Kidney (tissue), 14 donors: ENCODE measurements around the gene NOP9. TPM values are rescaled to one million over a fixed set of nuclear protein-coding genes. Genes with fewer than 3 reads are reported as not detected.

ENCODE experiments used
- DNase-seq, 5 donors: peaks; one replicate each; pipeline ENCODE4 v3.0.0-alpha.2; 2013 to 2020
- FAIRE-seq: peaks from 2 replicates; lab custom pipeline; 2012; peaks lifted over from hg19 to GRCh38; lab: Jason Lieb, UNC
- H3K27ac ChIP-seq, 2 donors: one replicate each; pipeline ENCODE4 v1.7.0; 2013; ENCODE audit warnings: low read depth in 2 of 2, low read length in 2 of 2, inconsistent platforms in 1 of 2
- H3K27me3 ChIP-seq: one replicate; pipeline ENCODE4 v1.7.1; 2013; ENCODE audit warnings: low read length, inconsistent platforms; ENCODE audit not compliant: control insufficient read depth, insufficient read depth
- H3K36me3 ChIP-seq, 3 donors: one replicate each; pipeline versions ENCODE4 v1.7.0 to v1.7.1; 2013; ENCODE audit warnings: low read length in 3 of 3, control low read depth in 1 of 3, inconsistent platforms in 1 of 3; ENCODE audit not compliant: insufficient read depth in 3 of 3, control insufficient read depth in 2 of 3
- H3K4me1 ChIP-seq, 3 donors: one replicate each; pipeline versions ENCODE4 v1.7.0 to v1.7.1; 2013; ENCODE audit warnings: low read length in 3 of 3, inconsistent platforms in 1 of 3, low read depth in 1 of 3; ENCODE audit not compliant: control insufficient read depth in 2 of 3, insufficient read depth in 2 of 3
- H3K4me3 ChIP-seq, 3 donors: one replicate each; pipeline versions ENCODE4 v1.7.0 to v1.8.1; 2013; ENCODE audit warnings: low read length in 3 of 3, control low read depth in 1 of 3, inconsistent platforms in 1 of 3
- H3K9ac ChIP-seq, 3 donors: one replicate each; pipeline versions ENCODE4 v1.7.0 to v1.7.1; 2013; ENCODE audit warnings: low read length in 3 of 3, control low read depth in 1 of 3, inconsistent platforms in 1 of 3
- H3K9me3 ChIP-seq, 3 donors: one replicate each; pipeline versions ENCODE4 v1.7.0 to v1.7.1; 2013; ENCODE audit warnings: low read length in 3 of 3, control low read depth in 1 of 3, inconsistent platforms in 1 of 3; ENCODE audit not compliant: control insufficient read depth in 2 of 3, insufficient read depth in 1 of 3
- CTCF ChIP-seq: IDR thresholded peaks from 3 replicates; pipeline ENCODE4 v1.5.1; 2012; ENCODE audit warnings: mild to moderate bottlenecking, moderate library complexity, borderline replicate concordance; ENCODE audit not compliant: insufficient read depth; ENCODE audit errors: extremely low read depth
- intact Hi-C: fragments of 100-400 bp; cut with DNase I; formaldehyde crosslinking; loops from one replicate; pipeline ENCODE4 v1.11.1; 2022
- polyA plus RNA-seq: library from polyadenylated mRNA; stranded (reverse); fragments of 350-450 nt; fragmentation: Illumina TruSeq; extraction: RNeasy Lipid Tissue Mini Kit (QIAGEN cat#74804); gene quantifications from one replicate; pipeline ENCODE4 v1.2.3, GENCODE V29; 2014; ENCODE audit warnings: low read depth, low replicate concordance; ENCODE audit not compliant: insufficient read depth
- total RNA-seq: library from RNA; stranded (reverse); fragmentation: NEBNext Ultra II Directional; extraction: Animal tissue kit (Norgen Biotek cat#: 25700); gene quantifications from one replicate; pipeline ENCODE4 v1.2.1, GENCODE V29; 2021
- donor health status: control.
- donor health status: control.
- donor health status: control.
- donor health status: control.
- donor health status: control.
- donor health status: DM: yes; HTN: yes; CAD: no.
- donor health status: Normal renal cell carcinoma (clear cell type).

Gene NOP9
- total and polyA plus RNA-seq, 2 donors from 2014 or later = 8.6 to 25.7 TPM

- Histone ChIP-seq H3K9me3 (no peaks in the 10 kb centered on the region), H3K27ac (no peak overlapping the region), H3K9ac (no peak overlapping the region), H3K4me3 (peak overlapping the region in 2 of 3 donors; percentile 30 to 56), H3K4me1 (peaks cover 0 to 11% (median 10%) of the 10 kb centered on the region in 3 donors), H3K36me3 (no peaks in the 10 kb centered on the region), H3K27me3 (peaks cover 14% of the 10 kb centered on the region)
- intact Hi-C loops = no loop called here
- peak; percentile 85 to 88 (median 87) for DNase-seq
- peak; percentile 79 for TF ChIP-seq CTCF
- FAIRE-seq = no peak
Measured at GRCh38 chr14:24332268-24332993, 32.8 kb downstream of the NOP9 start.

DNA sequence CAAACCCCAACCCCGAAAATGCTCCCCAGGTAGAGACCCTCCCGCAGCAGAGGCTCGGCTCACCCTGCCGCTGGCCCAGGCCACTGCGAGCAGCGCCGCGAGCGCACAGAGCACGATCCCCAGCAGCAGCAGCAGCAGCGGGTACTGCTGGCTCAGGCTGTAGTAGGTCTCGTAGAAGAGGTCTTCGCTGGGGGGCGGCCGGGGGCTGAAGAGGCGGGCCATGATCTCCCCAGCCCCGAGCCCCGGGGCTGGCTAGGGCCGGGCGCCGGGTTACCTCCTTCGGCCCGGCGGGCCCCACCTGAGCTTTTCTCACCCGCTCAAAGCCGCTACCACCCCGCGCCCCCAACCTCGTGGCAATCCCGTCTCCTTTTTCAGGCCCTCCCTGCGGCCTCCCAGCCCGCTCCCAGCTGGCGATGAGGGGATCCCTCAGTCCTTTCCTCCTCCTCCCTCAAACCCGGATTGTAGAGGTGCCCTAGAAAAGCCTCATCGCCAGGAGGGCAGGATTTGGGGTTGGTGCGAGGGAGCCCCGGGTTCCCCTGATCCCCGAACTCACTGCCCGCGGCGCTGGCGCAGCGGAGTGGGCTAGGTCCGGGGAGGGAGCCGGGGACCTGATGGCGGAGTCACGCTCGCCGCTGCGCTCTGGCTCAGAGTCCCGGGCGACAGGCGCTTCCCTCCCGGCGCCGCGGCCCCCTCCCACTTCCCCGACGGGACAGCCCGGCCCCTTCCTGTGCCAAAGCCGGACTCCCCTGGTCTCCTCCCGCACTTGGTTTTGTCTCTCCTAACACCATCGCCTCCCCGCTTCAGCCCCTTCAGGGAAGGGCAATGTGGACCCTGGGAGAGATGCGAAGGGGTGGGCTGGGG, 35.0 kb downstream of the NOP9 start, which contains the start of gene ADCY4:
Gene ADCY4 (minus strand): TSS at position 641 of the 861 bp plus-strand sequence. CDS start 419 bp downstream, at position 222.
- Histone ChIP-seq H3K9ac (peak within 1 kb of the TSS in 2 of 3 donors; percentile 29 to 55), H3K36me3 (no peaks in the 10 kb centered on the region), H3K27ac (peak within 1 kb of the TSS; percentile 48 to 76), H3K4me1 (peaks cover 0 to 19% (median 10%) of the 10 kb centered on the region in 3 donors), H3K4me3 (peak within 1 kb of the TSS; percentile 46 to 51 (median 50)), H3K9me3 (no peaks in the 10 kb centered on the region), H3K27me3 (peaks cover 14% of the 10 kb centered on the region)
- TF ChIP-seq CTCF = no peak
- intact Hi-C loops = loop anchor here (5.0 kb wide), 1 partner anchor 103 kb away; no protein-coding TSS in a partner anchor
- FAIRE-seq = no peak
- DNase-seq = peak; percentile 43 to 88 (median 69)

DNA sequence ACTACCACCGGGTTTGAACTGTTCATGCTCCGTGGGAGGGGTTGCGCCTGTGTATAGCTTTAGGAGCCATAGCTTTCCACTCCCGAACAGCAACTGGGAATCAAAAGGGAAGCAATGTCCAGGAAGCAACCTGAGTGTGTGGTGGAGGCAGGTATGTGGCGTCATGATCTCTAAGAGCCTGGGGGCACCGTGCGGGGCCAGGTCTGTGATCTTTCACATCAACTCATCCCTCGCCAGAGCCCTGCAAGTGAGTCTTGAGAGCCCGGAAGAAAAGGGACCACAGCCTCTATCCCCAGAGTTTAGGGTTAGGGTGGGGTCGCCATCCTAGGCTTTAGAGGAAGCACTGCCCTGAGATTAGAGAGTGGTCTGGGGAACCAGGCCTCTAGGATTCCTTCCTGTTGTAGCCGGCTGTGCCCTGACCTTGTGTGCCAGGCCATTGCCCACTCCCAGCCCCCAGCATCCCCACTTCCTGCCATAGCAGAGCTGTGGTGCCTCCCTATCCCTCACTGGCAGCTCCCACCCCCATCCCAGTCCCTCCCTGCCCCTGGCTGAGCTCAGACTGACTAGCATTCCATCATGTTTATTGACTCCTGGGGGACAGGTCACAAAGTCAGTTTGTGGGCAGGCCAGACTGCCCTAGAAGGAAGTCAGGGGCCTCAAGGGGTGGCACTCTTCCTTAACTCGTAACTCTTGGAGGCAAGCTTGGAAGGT, 36.0 kb downstream of the NOP9 start:
- TF ChIP-seq CTCF = no peak
- FAIRE-seq = no peak
- peak in 4 of 5 donors; percentile 62 to 75 (median 72) for DNase-seq
- Histone ChIP-seq H3K4me1 (peaks cover 0 to 20% (median 10%) of the 10 kb centered on the region in 3 donors), H3K36me3 (no peaks in the 10 kb centered on the region), H3K4me3 (peak overlapping the region in 1 of 3 donors; percentile 50), H3K9ac (no peak overlapping the region), H3K27ac (no peak overlapping the region), H3K9me3 (no peaks in the 10 kb centered on the region), H3K27me3 (peaks cover 14% of the 10 kb centered on the region)
- intact Hi-C loops = loop anchor here (5.0 kb wide), 1 partner anchor 102 kb away; no protein-coding TSS in a partner anchor
